GM19463 (cell line): ENCODE data around the gene PRKCSH.
A peak's percentile ranks its signal among the peaks of the same experiment; 100 is the strongest.
"Not testable (repeated sequence)": the region's sequence is repeated elsewhere in the genome, so short reads cannot be mapped to it uniquely, and the experiment has no call there.

ENCODE experiments used
- ATAC-seq: cut with Tn5 transposase; IDR thresholded peaks from one replicate; pipeline ENCODE4 v1.9.1; 2021; ENCODE audit warnings: mild to moderate bottlenecking, moderate library complexity; ENCODE audit not compliant: unreplicated experiment

Gene PRKCSH

DNA sequence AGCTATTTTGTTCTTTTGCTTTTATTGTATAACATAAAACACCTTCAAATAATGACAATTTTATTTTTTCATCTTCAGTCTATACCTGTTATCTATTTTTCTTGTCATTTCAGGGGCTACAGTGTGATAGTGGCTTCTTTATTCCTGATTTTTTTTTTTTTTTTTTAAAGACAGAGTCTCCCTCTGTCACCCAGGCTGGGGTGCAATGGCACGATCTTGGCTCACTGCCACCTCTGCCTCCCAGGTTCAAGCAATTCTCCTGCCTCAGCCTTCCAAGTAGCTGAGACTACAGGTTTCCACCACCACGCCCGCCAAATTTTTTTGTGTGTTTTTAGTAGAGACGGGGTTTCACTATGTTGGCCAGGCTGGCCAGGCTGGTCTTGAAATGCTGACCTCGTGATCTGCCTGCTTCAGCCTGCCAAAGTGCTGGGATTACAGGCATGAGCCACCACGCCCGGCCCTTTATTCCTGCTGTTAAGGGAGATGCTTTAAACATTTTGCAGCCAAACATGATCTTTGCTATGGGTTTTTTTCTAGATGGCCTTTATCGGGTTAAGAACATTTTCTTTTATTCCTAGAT, 32.9 kb downstream of the PRKCSH start:
- not testable (repeated sequence) for ATAC-seq

DNA sequence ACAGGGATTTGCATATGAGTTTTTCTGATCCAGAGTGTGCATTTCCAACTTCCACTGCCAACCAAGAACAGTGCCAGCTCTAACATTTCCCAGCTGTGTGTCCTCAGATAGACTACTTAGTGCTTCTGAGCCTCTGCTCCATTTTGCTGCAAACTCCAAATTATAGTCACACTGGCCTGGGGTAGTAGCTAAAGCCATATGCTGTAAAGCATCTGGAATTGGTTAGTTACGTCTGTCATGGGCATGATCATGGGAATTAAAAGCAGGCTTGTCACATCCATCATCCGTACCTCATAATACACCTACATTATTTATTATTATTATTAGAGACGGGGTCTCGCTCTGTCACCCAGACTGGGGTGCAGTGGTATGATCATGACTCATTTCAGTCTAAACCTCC, 38.3 kb downstream of the PRKCSH start:
- no peak for ATAC-seq

DNA sequence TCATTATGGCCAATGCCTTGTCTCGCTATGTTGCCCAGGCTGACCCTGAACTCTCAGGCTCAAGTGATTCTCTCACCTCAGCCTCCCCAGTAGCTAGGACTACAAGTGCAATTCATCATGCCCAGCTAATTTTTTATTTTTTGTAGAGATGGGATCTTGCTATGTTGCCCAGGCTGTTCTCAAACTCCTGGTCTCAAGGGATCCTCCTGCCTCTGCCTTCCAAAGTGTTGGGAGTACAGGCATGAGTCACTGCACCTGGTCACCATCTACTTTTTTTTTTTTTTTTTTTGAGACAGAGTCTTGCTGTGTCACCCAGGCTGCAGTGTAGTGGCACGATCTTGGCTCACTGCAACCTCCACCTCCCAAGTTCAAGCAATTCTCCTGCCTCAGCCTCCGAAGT, 39.9 kb downstream of the PRKCSH start:
- ATAC-seq: not testable (repeated sequence)

DNA sequence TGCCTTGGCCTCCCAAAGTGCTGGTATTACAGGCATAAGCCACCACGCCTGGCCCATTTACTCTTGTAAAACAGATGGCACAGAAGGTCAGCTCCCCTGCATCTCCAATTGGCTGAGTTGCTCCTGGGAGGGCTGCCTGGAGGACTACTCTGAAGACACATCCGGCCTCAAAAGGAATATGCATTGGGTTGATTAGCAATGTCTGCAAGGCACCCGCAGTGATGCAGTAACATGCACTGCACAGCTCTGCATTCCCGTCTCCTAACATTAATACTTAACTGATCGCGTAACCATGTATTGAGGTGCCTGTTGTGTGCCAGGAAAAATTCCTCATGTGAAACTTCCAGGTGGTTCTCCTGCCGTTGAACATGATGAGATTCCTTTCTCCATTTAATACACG, 40.4 kb downstream of the PRKCSH start:
- no peak for ATAC-seq

DNA sequence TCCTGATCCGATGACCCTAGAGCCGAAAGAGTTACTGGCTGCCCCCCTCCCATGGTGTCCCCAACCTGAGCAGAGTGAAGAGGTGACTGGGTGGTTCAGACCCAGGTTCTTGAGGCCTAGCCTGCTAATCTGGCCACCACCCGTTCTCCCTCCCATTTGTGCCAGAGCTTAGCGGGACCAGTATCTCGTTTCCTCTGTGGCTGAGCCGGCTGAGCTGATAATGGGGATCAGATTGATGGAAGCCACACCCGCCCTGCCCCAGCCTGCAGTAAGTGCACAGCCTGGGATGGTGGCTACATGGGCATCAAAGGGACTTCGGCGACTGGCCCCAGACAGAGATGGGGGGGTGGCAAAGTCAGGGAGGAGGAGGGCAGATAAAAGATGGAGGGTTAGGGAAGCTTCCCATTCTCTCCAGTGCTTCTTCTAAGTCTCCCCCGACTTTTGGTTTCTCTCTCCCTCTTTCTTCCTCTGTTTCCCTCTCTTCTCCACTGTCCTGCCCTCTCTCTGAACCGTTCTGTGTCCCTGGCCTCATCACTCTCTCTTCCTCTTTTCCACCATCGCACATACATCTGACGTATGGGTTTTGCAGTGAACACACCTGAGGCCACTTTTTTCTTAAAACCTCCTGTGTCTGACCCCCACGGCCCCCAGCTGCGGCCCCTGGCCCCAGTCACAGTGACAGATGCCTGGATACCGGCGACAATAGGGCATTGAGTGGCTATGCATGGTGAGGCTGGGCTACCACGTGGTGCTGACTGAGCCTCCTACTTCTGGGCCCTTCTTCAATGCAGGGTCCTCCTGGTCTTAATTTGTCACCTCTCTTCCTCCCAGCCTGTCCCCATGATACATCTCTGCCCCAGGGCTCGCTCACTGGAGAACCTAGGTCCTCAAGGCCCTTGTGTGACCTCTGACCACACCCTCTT, 43.0 kb downstream of the PRKCSH start:
- no peak for ATAC-seq

DNA sequence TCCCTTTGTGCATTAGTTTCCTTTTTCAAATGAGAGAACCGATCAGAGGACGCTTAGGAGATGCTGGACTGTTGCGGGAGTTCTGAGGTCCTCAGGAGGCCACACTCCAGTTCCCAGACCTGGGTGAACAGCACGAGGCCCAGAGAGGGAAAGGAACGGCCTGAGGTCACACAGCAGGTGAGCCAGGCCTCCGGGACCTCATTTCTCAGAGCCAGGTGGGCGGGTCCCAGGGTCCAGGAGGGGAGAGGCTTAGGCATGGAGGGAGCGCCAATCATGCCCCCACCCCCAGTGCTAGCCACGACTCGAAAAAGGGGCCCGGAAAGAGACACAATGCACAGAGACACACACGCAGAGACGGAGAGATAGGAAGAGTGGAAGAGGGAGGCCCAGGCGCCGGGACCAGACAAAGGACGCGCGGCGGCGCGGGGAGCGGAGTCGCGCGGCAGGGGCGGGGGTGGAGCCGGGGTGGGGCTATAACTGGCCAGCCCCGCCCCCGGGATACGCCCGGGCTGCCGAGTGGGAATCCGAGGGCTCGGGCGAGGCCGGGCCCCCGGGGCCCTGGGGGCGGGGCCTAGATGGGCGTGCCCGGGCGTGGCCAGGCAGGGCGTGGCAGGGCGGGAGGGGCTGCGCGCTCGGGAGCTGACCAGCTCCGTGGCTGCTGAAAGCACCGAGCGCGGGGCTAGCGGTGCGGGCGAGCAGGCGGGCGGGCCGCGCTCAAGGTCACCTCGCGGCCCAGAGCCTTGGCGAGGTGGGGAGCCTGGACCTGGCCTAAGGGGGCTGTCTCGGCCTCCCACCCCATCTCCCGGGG, 43.9 kb downstream of the PRKCSH start:
- no peak for ATAC-seq

DNA sequence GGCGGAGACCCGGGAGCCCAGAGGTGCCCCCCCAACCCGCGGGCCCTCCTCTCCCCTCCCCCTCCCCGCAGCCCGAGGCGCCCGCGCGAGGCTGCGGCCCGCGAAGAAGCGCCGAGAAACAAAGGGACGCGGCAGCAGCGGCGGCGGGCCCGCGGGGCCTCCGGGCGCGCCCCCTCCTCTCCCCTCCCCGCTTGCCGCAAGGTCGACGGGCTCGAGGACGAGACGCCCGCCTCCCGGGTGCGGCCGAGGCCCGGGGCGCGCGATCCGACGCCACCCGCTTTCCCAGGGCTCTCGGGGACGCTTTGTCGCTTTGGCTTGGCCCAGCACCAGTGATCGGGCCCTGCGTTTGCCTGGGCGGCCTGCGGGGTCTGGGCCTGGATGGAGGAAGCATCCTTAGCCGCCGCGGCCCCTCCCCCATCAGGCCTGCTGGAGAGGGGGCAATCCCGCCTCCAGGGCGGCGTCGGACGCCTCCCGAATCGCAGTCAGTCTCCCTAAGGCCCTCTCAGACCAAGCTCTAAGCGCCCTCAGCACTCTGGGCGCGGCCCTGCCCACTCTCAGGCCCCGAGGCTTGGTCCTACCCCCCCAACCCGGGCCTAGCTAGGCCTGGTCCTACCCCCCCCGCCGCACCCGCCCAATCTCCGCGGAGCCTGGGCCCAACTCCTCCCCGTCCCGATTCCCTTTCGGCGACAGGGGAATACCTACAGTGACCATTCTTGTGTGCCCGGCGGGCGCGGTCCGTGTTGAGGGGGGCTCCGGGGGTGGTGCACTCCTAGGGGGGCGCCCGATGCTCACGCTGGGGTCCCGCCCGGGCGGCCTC, 44.7 kb downstream of the PRKCSH start:
- ATAC-seq: no peak

DNA sequence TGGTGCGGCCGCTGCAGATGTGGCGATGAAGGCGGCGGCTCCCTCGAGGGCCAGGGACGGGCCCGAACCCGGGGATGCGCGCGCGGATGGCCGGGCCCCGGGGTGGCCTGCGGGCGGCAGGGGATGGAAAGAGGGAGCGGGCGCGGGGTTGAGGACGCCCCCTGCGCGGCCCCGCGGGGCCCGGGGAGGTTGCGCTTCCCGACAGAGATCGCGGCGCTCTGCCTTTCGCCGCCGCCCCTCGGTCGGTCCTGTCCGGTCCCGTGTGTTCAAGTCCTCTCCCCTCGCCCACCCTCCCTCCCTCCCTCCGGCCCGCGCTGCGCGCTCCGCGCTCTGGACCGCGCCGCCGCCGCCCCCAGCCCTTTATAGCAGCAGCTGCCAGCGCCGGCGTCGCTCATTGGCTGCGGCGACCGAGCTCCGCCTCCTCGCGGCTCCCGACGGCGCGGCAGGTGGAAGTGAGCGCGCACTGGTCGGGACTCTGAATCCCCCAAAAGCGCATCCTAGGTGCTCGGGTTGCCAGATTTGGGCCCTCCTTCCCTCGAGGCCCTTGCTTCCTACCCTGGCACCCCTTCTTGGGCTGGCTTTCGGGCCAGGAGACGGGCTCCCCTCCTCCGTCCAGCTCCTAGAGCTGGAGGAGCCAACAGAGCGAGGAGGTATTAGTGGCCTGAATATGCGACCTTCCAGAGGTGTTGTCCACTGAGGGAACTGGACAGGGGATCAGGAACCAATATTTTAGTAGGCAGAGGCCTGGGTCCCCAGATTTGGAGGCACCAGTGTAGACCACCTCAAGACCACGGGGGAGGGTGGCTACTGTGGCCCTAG, 45.5 kb downstream of the PRKCSH start, which contains the start of gene ELAVL3:
Gene ELAVL3 (minus strand): TSS at position 332 of the 819 bp plus-strand sequence. CDS start 438 bp downstream, outside the sequence.
- ATAC-seq: no peak

DNA sequence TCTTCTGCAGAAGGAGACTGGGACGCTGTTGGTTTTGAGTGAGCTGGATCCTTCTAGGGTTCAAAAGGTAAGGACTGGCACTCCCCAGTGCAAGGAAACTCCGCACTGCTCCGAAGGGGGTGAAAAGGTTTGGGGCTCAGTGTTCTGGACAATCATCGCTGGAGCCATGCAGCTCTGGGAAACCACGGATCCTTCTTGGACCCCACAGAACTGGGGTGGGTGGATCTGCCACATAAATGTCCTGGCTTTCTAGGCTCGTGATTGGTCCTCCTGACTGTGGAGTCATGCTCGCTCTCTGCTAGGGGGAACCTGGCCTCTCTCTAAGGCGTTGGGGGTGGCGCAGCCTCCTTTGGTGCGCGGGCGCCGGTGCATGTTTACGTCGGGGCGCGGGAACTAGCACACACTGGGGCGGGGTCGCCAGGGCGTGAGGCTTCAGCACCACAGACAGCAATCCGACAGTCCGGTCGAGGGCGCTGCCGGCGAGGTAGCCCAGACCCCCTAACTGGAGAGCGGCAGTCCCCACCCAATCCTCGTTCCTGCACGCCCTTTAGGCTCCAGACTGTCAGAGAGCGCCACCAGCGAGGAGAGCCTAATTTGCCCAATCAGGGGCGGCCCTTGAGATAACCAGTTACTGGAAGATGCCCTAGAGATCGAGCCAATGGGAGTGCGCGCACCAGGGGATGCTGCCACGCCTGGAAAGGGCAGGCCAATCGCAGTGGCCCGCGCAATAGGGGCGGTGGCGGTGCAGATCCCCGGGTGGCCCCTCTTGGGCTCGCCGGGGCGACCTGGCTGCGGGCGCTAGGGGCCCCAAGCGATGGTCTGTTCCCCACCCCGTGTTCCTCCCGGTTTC, 46.3 kb downstream of the PRKCSH start:
- peak; percentile 51 for ATAC-seq

DNA sequence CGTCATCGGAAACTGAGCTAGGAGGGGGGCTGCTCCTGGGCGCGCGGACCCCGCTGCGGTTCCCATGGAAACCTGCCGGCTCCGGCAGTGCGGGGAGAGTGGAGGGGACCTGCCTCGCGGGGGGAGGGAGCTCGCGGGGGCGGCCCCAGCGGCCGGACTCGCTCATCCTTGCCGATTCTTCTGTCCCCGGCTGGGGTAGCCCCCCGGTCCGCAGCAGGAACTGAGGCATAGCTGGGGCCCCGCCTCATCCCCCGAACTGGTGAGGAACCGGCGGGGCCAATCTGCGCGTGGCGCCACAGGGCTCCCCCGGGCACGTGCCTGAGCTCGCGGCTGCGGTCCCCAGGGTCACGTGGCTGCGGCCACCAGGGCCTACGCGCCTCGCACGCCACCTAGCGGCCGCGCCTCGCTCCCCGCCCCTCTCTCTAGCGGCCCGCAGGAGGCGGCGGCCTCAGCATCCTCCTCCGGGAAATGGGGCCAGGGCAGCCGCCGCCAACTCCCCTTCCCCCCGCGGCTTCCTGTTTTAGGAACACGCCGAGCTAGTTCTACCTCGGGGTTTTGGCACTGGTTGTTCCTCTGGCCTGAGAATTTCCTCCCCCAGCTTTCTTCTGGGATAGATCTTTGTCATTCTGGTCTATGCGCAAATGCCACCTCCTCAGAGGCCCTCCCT, 47.1 kb downstream of the PRKCSH start:
- ATAC-seq: peak; percentile 75

DNA sequence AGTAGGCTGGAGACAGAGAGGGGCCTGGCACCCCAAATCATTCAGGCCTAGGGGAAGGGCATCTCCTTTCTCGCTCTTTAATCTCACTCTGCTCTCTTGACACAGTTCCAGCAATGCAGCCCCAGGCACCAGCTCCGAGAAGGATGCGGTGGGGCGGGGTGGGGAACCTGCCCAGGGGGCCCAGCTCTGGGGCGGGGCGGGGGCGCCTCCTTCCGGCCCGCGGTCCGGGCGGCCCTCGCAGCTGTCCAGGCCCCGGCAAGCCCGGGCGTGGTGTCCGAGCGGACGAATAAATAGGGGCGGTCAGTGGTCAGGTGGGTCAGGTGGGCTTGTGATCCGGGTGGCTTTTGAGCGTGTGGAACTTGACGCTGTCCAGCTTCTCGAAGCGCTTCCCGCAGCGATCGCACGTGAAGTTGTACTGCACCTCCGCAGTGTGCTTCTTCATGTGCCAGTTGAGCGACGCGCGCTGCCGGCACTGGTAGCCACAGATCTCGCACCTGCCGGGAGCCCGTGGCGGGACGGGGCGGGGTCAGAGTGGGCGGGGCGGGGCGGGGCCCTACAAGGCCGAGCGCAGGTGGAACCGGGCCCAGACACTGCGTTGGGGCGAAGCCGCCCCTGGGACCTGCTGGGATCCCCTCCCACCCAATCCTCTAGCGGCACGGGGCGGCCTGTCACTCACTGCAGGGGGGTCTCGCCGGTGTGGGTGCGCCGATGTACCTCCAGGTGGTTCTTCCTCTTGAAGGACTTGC, 48.1 kb downstream of the PRKCSH start:
- ATAC-seq: no peak

DNA sequence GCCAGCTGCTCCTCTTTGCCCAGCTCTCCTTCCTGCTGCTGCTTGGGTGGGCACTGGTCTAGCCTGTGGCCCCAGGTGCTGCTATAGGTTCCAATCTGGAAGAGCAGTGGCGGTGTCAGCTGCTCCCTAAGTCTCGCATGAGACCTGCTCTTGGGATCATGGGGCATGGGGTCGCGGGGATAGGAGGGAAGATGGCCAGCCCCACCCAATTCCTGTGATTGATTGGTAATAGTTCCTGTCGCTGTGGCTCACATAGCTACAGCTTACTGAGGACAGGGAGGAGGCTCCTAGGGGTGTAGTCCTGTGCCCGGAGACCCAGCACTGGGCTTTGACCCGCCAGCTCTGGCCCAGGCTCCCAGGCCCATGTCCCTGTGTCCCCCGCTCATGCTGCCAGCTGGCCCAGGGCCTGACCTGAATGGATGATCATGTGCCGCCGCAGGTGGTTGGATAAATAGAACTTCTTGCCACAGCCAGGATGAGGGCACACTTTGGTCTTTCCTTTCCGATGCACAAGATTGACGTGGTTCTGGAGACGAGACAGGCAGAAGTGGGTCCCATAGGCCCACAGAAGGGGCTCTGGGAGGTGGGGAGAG, 49.9 kb downstream of the PRKCSH start:
- no peak for ATAC-seq

DNA sequence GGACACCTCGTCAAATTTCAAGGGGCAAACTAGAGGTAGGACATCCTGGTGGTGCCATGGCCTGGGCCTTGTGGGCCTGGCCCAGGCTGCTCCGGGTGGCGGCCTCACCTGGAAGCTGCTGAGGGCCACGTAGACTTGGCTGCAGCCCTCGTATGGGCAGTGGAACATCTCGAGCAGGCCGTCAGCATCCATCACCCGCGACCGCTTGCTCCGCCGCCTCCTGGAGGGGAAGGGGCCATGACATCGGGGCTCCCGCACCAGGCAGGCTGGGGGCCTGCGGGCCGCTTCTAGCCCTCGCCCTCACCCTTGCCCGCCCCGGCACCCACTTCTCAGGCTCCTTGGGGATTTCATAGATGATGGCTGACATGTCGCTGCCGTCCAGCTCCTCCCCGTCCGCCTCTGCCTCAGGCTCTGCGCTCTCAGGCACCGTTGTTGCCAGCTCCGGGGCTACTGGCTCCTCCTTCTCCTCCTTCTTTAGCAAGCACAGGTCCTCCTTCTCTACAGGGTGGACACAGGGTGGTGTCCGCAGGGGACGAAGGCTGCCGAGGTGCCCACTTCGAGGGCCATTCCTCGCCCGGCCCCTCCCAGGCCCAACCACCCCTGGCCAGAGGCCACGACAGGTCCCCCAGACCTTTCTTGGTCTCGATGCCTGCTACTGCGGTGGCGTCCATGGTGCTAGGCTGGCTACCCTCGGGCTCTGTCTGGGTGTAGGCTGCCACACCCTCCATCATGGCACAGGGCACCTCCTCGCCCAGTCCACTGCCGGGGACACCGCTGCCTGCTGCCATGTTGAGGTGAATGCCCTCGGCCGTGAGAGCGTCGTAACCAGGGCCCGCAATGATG, 51.4 kb downstream of the PRKCSH start:
- no peak for ATAC-seq

DNA sequence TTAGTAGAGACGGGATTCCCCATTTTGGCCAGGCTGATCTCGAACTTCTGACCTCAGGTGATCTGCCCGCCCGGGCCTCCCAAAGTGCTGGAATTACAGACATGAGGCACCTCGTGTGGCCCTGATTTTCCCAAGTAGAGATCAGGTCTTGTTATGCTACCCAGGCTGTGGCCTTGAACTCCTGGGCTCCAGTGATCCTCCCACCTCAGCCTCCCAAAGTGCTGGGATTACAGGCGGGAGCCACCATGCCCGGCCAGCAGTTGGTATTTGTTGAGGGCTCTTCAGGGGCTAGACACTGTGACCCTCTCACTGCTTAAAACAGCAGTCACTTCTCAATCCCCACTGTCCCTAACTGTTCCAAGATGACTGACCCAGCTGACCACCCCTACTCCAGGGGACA, 53.9 kb downstream of the PRKCSH start:
- no peak for ATAC-seq

DNA sequence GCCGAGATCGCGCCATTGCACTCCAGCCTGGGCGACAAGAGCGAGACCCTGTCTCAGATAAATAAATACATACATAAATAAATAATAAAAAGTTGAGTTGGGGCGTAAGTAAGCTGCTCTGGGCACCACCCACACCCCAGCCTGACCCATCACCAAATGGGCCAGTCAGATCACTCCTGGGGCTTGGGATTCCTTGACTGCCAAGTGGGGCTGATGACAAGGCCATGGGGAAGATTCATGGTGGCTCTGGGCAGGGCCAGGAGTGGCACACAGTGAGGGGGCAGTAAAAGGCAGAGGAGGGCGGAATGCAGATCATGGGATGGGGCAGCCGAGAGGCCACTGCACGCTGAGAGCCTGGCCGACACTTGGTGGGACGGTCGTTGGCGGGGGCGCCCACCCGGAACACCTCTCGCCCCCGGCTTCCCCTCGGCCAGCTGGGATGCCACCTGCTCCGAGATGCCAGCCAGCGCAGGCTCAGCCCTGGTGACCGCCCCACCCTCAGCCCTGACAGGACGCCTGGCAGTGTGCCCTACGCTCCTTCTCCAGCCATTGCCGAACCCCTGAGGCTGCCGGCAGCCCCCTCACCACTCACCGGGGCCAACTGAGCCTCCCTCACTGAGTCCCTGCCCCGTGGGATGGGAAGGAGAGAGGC, 59.3 kb downstream of the PRKCSH start:
- no peak for ATAC-seq

DNA sequence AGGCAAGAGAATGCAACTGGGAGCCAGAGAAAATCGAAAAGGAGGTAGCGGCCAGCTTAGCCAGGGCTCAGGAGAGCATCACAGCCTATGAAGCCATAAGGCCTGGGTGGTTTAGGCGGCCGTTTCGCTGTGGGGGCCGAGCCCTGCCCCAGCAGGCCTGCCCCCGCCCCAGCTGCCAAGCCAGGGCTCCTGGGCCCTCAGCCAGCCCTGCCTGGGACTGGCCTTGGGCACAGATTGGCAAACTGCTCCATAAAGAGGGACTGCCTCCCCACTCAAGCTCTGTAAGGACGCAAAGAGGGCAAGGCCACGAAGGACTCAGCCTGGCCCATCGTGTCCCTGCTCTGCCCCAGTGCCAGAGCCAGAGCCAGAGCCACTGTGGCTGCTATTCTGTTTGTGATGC, 60.0 kb downstream of the PRKCSH start:
- ATAC-seq: no peak
